Uterus (tissue), 2 donors: ENCODE data around the gene WASHC4.

Experiments used
- CTCF ChIP-seq, 4 experiments: fragments of 200-600 bp in 2 of 4; fragments of 450-650 bp in 2 of 4; sonication (generic) in 2 of 4; IDR thresholded peaks; one replicate each; pipeline ENCODE4 v1.5.1; 2016 to 2019; ENCODE audit warnings: antibody characterized with exemption in 4 of 4, mild to moderate bottlenecking in 2 of 4, moderate library complexity in 1 of 4
- POLR2A ChIP-seq, 2 donors: fragments of 450-650 bp; IDR thresholded peaks; one replicate each; pipeline ENCODE4 v1.6.1; 2016; ENCODE audit warnings: antibody characterized with exemption in 2 of 2, mild to moderate bottlenecking in 1 of 2, moderate library complexity in 1 of 2

DNA sequence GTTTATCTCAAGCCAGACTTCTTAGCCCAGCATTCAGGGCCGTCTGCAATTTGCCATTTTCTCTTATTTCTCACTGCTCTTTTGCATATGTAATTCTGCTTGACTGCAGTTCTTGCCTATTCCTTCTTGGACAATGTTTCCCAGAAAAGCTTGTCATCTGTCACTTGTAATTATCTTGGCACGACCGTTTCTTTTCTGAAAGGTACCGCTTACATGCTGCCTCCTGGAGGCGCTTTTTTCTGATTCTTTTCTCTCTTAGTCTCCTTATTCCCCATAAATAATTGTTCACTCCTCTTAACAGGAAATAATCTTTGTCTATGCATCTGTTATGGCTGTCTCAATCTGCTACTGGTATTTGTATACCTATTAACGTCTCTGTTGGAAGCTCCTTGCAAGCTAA lies 22.0 kb upstream of the WASHC4 start:
- no peak for TF ChIP-seq CTCF (IDR thresholded peaks at IDR 0.05)
- no peak for TF ChIP-seq POLR2A (IDR thresholded peaks at IDR 0.05)
